ENCODE data around the gene TMPRSS12.
"Not testable (repeated sequence)": the region's sequence is repeated elsewhere in the genome, so short reads cannot be mapped to it uniquely, and the experiment has no call there.

Gene TMPRSS12

GRCh38 chr12:50926932-50927331, 84.2 kb downstream of the TMPRSS12 start:
- not testable (repeated sequence) for DNase-seq

- DNase-seq, result no peak
Measured at GRCh38 chr12:50927356-50927755, 84.6 kb downstream of the TMPRSS12 start.

- no peak for DNase-seq
Measured at GRCh38 chr12:50927766-50928224, 85.1 kb downstream of the TMPRSS12 start.

GRCh38 chr12:50928392-50928791, 85.7 kb downstream of the TMPRSS12 start:
- DNase-seq, result no peak

GRCh38 chr12:50929831-50930230, 87.1 kb downstream of the TMPRSS12 start:
- DNase-seq, result no peak

GRCh38 chr12:50930477-50930876, 87.8 kb downstream of the TMPRSS12 start:
- not testable (repeated sequence) for DNase-seq

- DNase-seq, result no peak
Measured at GRCh38 chr12:50932787-50933280, 90.1 kb downstream of the TMPRSS12 start.

- no peak for DNase-seq
Measured at GRCh38 chr12:50933459-50934124, 90.9 kb downstream of the TMPRSS12 start.

- DNase-seq, result no peak
Measured at GRCh38 chr12:50934371-50934851, 91.7 kb downstream of the TMPRSS12 start.

GRCh38 chr12:50934981-50935807, 92.5 kb downstream of the TMPRSS12 start:
- DNase-seq, result no peak

- DNase-seq, result no peak
Measured at GRCh38 chr12:50936821-50937530, 94.2 kb downstream of the TMPRSS12 start.

Measured in T-helper 1 cell (primary cell).